ENCODE data around the gene CNIH1.
"Not testable (repeated sequence)": the region's sequence is repeated elsewhere in the genome, so short reads cannot be mapped to it uniquely, and the experiment has no call there.

Gene CNIH1

GRCh38 chr14:54425537-54426274 lies 15.5 kb downstream of the CNIH1 start:
- no peak for DNase-seq

DNA sequence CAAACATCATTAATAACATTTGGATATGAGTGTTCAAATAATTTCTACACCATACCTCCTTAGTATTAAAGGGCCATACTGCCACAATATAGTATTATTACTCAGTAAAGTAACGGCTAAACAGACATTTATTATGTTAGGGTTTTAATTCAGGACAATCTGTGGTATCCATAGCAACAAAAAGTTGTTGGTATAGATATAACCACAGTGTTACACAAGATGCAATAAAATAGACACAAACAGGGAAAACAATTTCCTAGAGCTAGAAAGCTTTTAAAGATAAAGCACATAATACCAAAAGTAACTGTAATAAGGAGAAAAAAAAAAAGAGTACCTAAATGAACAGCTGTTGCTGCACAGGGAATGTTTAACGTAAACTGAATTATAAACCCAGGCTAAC lies 16.1 kb downstream of the CNIH1 start:
- no peak for DNase-seq

DNA sequence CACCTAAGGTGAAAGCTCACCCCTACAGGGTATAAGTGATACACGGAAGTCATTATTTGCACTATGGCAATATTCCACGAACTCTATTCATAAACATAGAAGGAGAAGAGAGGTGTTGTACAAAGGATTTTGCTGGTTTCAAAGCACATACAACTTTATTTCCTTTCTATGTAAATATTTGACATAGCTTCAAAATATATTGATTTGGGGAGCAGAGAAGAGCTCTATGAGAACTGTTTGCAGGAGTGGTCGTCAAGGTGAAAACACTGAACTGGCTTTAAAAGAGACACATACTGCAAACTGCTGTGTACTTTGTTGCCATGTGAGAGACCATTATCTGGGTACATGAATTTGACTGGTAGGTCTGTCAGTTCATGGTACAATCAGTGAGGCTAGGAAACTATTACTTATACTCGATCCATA lies 16.7 kb downstream of the CNIH1 start:
- peak; percentile 20 for DNase-seq

DNA sequence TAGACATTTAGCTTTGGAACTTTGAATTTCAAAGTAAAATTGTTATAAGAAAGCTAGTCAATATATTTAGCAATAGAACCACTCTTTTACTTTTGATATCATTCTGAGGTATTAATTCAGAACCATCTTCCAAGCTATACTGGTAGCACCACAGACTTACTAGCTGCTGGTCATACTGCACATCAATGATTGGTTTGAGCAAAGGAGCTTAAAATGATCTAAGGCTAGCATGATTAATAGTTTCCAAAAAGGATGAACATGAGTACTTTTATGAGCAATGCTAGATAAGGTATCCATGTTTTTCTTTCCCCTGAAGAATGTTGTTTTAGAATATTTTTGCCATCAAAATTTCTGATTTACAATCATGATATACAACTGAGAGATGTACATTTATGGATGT lies 17.2 kb downstream of the CNIH1 start:
- no peak for DNase-seq

- peak; percentile 1 for DNase-seq
Measured at GRCh38 chr14:54420478-54421142, 20.6 kb downstream of the CNIH1 start.

- no peak for DNase-seq
Measured at GRCh38 chr14:54411371-54411770, 29.8 kb downstream of the CNIH1 start.

GRCh38 chr14:54410215-54410614 lies 31.0 kb downstream of the CNIH1 start:
- DNase-seq = no peak

- not testable (repeated sequence) for DNase-seq
Measured at GRCh38 chr14:54403401-54404005, 37.7 kb downstream of the CNIH1 start.

GRCh38 chr14:54399560-54399959 lies 41.6 kb downstream of the CNIH1 start:
- no peak for DNase-seq

DNA sequence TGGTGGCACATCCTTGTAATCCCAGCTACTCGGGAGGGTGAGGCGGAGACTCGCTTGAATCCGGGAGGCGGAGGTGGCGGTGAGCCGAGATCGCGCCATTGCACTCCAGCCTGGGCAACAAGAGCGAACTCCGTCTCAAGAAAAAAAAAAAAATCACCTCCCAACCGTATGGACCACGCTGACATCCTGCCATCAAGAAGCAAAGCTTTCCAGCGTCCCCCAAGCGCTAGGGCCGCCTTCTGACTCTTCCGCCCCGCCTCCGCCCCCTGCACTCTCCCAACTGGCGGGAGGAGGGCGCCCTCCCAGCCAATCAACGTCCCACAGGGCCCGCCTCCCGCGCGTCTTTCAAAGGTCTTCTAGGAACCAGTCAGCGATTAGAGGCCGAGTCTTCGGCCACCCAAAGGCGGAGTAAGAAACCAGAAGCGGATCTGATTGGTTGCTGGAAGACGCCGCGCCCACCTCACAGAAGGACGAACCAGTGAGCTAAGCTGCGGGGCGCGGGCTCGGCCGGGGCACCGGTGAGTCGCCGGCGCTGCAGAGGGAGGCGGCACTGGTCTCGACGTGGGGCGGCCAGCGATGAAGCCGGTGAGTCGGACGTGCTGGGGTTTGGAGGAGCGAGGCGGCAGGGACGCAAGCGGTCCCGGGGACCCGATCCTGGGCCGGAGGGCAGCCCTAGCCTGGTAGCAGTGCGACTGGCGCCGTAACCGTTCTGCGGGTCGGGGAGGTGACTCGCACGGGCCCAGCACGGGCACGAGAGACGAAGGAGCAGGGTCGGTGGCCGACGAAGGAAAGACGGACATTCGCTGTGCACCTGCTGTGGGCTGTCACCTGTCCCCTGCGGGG lies 44.5 kb downstream of the CNIH1 start, which contains the start of gene CDKN3:
TSS of gene CDKN3 (plus strand) at position 515 of the 843 bp plus-strand sequence. CDS start at position 577, 62 bp downstream.
- peak; percentile 99 for DNase-seq

DNA sequence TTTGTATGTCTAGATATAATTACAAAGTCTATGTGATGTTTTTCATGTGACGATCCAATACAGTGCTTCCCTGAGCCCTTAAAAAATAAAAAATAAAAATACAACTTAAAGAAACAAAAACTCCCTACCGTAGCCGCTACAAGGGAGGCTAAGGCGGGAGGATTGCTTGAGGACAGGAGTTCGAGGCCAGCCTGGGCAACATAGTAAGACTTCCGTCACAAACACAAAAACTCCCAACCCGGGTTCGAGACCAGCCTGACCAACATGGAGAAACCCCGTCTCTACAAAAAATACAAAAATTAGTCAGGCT lies 45.0 kb downstream of the CNIH1 start:
- DNase-seq = no peak

GRCh38 chr14:54395716-54396115 lies 45.5 kb downstream of the CNIH1 start:
- no peak for DNase-seq

DNA sequence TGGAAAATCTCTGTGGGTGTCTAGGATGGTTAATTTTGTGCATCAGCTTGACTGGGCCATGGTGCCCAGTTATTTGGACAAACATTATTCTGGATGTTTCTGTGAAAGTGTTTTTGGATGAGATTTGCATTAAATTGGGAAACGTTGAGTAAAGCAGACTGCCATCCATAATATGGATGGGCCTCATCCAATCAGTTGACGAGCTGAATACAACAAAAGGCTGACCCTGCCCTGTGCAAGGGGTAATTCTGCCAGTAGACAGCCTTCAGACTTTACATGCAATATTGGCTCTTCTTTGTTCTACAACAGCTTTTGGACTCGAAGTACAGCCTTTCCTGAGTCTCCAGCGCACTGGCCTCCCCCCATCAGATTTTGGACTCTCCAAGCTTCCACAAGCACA lies 45.9 kb downstream of the CNIH1 start:
- no peak for DNase-seq

- no peak for DNase-seq
Measured at GRCh38 chr14:54394596-54394995, 46.6 kb downstream of the CNIH1 start.

DNA sequence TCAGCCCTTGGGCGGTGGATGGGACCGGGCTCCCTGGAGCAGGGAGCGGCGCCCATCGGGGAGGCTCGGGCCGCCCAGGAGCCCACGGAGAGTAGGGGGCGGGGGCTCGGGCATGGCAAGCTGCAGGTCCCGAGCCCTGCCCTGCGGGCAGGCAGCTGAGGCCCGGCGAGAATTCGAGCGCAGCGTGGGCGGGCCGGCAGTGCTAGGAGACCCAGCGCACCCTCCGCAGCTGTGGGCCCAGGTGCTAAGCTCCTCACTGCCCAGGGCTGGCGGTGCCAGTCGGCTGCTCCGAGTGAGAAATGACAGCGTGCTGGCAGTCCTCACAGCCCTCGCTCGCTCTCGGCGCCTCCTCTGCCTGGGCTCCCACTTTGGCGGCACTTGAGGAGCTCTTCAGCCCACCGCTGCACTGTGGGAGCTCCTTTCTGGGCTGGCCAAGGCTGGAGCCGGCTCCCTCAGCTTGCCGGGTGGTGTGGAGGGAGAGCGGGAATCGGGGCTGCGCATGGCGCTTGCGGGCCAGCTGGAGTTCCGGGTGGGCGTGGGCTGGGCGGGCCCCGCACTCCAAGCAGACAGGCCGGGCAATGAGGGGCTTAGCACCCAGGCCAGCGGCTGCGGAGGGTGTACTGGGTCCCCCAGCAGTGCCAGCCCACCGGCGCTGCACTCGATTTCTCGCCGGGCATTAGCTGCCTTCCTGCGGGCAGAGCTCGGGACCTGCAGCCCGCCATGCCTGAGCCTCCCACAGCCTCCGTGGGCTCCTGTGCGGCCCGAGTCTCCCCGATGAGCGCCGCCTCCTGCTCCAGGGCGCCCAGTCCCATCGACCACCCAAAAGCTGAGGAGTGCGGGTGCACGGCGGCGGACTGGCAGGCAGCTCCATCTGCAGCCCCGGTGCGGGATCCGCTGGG lies 47.9 kb downstream of the CNIH1 start:
- not testable (repeated sequence) for DNase-seq

GRCh38 chr14:54392131-54392859 lies 48.9 kb downstream of the CNIH1 start:
- DNase-seq = no peak

- DNase-seq = no peak
Measured at GRCh38 chr14:54387328-54387727, 53.8 kb downstream of the CNIH1 start.

- no peak for DNase-seq
Measured at GRCh38 chr14:54385556-54385955, 55.6 kb downstream of the CNIH1 start.

- DNase-seq = no peak
Measured at GRCh38 chr14:54383835-54384234, 57.3 kb downstream of the CNIH1 start.

DNA sequence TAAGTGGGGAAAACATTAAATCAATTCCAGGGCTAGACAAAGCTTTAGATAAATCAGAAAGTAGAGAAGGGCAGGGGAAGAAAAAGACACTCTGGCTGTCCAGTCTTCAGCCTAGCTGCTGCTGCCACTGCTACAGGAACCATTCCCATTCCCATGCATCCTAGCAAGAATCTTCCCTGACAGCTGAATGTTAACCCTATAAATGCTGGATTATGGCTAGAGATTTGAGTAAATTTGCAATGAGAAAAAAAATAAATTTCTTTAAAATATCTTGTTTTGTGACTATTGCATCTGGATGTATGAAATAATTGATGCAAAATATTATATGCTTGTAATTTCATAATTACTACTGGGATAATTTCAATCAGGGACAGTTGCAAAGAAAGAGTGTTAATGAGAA lies 59.4 kb downstream of the CNIH1 start:
- no peak for DNase-seq

DNA sequence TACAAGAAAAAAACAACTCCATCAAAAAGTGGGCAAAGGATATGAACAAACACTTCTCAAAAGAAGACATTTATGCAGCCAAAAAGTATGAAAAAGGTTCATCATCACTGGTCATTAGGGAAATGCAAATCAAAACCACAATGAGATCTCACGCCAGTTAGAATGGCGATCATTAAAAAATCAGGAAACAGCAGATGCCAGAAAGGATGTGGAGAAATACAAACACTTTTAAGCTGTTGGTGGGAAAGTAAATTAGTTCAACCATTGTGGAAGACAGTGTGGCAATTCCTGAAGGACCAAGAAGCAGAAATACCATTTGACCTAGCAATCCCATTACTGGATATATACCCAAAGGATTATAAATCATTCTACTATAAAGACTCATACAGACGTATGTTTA lies 60.6 kb downstream of the CNIH1 start:
- DNase-seq = not testable (repeated sequence)
